Activated CD8-positive, alpha-beta memory T cell treated with anti-CD3 and anti-CD28 coated beads for 24 hours (primary cell): ENCODE data around the gene MRTFA.
"Not testable (repeated sequence)": the region's sequence is repeated elsewhere in the genome, so short reads cannot be mapped to it uniquely, and the experiment has no call there.

ENCODE experiments used
- DNase-seq: peaks from one replicate; pipeline ENCODE4 v3.0.0-alpha.2; 2020

MRTFA gene

DNA sequence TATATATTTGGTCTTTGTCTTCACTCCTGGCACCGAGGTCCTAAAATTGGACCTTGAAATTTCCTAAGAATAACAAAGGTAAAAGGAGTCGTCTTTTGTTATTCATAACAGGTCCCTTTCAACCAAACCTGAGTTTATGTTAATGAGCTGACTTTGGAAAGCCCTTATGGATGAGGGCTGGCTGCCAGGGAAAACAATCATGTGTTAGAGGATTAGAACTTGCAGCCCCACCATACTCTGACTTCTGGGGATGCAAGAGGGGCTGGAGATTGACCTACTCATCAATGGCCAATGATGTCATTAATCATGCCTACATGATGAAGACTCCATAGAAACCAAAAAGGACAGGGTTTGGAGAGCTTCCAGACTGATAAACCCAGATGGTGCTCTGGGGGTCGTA, 118.9 kb downstream of the MRTFA start:
- no peak for DNase-seq

DNA sequence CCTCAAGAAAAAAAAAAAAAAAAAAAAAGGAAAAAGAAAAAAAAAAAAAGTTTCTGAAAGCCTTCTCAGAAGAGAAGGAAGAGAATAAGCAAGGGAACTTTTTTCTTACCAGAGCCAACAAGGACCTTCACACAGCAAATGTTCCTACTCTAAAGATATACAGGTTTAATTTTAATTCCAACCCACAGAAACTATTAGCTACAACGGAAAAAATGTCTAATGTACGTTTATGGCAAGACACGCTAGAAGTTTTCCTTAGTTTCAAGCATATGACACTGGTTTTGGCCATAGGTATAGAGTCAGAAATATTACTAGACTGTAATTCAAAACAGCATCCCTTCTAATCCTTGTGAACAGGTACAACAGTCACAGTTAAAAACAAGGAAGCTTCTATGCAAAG, 120.1 kb downstream of the MRTFA start:
- no peak for DNase-seq

DNA sequence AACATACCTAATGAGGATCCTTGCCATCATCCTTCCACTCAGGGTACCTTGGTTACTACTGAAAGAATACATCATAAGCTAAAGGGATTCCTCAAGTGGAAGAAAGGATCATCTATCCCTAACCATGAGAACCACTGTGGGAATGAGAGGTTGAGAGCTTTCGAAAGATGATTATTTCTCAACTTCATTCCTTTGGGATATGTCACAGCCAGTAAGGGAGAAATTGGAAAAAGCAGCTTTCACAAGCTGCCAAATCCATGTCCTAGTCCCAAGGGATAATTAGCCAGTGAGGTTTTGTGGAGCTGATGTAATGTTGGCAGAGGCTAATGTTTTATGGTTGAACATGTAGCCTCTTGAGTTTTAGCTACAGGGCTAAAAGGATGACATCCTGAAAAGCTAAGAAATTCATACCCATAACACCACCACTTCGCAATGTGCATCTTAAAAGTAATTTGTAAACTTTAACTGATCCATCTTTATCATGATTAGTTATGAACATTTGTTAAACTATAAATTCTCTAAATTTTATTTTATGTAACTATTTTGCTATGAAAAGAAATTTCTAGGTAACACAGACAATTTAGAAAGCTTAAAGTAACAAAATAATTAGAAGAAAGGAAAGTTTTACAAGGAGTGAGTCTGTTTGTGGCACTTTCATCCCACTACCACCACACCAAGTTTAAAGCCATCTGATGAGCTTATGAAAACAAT, 123.9 kb downstream of the MRTFA start:
- DNase-seq = no peak

DNA sequence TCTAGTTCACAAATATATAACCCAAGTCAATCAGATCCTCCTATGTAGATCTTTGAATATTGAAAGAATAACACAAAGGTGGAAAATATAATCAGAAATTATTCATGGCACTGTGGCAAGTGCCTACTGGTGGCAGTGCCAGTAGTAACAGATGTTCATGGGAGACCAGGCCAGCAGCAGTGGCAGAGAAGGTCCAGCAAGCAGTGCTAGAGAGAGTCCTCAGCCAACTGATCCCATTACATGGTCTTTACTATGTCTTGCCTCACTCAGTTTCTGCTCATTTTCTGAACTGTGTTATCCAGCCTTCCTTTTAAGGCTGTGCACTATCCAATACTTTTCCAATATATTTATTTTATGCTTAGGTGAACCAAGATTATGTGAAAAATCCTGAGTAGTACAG, 124.9 kb downstream of the MRTFA start:
- DNase-seq = no peak

DNA sequence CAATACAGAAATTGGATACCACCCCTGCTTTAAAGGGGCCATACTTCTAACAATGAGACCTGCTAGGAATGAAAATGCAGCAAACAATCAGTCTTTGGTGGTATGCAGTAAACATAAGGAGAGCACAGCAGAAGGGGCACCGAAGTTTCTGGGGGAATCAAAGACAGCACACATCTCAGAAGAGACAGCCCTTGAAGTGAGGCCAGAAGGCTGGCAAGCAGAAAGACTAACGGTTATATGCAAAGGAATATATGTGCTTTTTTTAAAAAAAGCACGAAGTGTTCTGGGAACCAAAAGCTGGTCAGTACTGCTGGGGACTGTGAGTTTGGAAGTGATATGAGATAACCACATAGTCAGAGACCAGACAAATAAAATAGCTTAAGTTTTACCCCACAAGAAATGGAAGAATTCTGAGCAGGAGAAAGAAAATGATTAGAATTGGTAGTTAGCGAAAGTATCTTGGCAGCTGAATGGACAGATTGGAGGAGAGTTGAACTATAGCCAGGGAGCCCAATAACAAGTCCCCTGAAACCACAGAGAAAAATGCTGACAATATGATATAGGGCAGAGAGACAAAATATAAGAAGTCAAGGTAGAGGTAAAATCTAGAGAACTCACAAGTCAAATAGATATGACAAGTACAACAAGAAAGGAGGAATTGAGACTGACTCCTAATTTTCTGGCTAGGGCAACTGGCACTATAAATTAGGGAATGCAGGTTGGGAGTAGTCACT, 125.7 kb downstream of the MRTFA start:
- DNase-seq = no peak

DNA sequence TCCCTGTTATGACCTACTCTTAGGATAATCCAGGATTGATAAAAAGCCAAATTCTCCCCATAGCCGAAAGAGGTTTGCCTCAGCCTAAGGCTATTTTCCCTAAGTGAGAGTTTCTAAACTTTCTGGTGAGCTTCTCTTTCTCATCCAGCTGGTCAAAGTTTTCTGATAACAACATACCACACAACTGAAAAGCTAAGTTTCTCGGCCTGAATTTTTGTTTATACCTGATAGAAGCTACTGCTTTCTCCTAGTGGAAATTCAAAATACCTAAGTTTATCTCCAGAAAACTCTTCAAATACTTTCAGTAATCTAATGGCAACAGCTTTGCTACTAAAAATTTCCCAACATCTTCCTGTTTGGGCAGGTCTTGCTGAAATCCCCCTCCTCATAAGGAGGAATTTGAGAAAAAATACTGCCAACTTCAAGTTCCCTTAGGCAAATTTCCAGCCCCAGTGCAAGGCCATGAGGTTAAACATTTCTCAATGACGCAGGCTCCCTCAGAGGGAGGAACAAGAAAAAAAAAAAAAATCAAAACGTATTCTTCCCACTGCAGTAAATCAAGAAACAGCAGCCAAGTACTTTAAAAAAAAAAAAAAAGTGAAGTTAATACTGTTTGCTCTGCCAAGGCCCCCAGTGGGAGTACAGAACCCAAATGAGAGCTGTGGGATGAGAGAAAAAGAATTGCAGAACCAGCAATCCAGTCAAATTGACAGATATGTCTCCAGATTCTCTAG, 127.0 kb downstream of the MRTFA start:
- no peak for DNase-seq

DNA sequence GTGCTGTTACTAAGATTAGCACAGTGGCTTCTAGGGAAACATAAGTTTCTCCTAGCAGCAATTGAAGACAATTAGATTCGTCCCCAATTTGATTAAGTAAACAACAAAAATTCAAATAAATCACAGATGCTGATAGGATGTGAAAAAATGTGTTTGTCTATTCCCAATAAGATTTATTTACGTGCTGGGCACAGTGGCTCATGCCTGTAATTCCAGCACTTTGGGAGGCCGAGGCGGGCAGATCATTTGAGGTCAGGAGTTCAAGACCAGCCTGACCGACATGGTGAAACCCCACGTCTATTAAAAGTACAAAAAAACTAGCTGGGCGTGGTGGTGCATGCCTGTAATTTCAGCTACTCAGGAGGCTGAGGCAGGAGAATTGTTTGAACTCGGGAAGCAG, 128.5 kb downstream of the MRTFA start:
- DNase-seq = not testable (repeated sequence)

DNA sequence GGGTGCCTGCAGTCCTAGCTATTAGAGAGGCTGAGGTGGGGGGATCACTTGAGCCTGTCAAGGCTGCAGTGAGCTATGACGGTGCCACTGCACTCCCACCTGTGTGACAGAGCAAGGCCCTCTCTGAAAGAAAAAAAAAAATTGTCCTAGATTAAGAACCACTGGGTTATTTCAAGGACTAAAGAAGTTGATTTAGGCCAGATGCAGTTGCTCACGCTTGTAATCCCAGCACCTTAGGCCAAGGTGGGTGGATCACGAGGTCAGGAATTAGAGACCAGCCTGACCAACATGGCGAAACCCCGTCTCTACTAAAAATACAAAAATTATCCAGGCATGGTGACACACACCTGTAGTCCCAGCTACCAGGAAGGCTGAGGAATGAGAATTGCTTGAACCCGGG, 129.0 kb downstream of the MRTFA start:
- no peak for DNase-seq

DNA sequence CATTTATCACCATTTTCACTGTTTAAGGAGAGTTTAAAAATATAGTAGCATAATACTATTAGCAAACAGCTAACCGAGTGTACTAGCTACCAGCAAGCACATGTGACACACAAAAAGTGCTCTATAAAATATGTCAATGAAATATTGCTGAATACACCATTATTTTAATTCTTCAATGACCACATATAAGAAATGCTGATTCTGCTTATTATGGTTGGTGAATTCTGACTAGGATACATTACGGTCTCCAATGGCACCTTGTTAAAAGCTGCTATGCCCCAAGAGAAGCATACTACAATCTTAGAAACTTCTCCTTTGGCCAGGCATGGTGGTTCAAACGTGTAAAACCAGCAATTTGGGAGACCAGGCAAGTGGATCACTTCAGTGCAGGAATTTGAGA, 129.8 kb downstream of the MRTFA start:
- no peak for DNase-seq

DNA sequence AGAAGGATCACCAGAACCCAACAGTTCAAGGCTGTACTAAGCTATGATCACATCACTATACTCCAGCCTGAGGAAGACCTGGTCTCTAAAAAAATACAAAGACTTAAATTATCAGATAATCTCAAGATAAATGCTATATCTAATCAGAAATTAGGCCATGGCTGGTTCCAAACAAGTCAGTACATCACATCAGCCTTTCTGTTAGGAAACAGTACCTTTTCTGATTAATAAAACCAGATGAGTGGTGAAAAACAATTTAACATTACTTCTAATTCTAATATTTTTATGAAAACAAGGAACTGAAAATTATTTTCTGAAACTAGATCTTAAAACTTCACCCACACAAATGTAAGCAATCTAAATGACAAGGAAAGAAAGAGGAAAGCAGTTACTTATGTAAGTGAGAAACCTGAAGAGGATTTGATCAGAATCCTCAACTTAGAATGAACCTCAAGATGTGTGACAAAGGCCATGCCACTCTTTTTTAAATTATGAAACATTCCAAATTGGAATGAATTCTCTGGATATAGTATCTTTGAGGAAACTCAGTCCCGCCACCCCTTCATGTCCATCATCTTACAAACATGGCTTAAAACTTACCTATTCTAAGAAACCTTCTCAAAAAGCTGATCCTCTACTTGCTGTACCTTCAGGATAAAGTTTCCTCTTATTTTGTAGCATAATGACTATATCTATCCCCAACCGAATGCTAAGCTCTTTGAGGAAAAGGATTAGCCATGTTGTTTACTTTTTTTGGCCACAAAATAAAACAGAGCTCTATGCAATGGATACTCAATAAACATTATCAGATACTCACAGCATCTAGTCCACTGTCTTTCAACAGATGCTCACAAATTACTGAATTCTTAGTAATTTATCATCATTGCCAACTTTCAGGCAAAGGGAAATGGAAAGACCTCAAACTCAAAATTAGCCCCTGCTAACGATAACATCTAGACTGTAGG, 132.0 kb downstream of the MRTFA start:
- no peak for DNase-seq

DNA sequence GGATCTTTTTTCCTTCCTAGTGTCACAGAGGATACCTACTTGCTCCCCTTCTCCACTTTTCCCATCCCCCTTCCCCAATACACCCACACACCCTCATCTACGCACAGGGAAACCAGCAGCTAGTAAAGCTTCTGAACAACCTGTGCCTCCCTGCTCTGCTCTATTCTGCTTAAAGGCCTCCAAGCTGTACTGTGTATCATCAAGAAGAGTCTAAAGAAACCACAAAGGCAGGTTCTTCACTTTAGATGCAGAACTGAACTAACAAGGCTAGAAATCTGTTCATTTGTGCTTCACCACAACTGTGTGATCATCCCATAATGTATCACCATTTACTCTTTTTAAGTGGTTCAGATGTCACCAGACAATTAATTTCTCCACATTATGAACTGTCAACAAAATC, 133.6 kb downstream of the MRTFA start:
- DNase-seq = no peak

DNA sequence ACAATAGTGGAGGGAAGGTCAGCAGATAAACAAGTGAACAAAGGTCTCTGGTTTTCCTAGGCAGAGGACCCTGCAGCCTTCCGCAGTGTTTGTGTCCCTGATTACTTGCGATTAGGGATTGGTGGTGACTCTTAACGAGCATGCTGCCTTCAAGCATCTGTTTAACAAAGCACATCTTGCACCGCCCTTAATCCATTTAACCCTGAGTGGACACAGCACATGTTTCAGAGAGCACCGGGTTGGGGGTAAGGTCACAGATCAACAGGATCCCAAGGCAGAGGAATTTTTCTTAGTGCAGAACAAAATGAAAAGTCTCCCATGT, 136.1 kb downstream of the MRTFA start:
- DNase-seq = not testable (repeated sequence)

DNA sequence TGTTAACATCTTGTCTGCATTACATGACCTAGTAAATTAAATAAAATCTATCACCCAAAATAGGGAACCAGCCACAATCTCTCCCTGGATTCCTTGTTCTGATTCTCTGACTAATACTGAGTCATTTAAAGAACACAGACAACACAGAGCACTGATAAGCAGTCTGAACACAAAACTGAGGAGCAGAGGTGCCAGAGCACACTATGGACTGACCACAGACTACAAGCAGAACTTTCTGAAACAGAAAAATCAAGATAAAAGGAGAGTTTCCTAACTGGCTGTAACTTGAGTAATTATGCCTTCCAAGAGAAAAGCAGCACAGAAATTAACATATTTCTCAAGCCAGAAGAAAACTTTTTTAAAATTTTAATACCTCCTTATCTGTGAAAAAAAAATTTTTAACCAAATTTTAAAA, 137.3 kb downstream of the MRTFA start:
- DNase-seq = no peak

DNA sequence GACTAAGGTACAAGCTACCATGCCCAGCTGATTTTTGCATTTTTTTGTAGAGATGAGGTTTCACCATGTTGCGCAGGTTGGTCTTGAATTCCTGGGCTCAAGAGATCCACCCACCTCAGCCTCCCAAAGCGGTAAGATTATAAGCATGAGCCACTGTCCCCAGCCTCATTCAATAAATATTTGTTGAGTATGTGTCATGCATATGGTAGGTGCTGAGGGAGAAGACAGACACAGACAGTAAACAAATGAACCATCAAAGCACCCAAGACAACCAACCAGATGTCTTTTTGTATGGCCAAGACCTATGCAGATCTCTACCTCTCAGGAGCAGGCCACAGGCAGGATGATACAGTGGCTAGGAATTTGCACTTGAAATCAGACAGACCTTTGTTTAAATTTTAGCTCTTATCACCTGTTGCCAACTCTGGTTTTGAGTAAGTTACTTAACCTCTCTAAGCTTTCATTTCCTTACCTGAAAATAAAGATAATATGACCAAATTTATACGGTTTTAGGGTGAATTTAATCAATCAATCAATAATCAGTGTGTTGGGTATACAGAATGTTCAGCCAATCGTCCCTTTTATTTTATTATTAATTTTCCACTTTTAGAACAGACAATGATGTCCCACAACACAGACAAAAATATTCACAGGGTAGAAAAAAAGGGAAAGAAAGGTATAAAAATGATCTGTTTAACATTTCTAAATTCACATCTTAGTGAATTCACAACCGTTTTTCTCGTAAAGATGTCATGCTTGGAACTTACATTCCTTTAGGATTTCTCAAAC, 137.9 kb downstream of the MRTFA start:
- DNase-seq = no peak

DNA sequence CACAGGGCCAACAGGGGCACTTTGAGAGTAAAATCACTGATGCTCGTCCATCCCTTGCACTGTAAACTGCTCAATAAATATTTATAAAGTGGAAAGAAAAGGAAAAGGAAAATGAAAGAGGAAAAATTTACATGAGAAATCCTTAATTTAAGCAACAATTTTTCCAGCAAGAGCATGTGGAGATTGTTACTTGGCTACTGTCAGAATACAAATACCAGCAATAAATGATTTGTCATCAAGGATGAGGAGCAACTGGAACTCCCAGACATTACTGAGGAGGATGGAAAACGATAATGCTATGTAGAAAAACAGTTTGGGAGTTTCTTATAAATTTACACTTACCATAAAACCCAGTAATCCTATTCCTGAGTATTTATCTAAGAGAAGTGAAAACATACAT, 143.1 kb downstream of the MRTFA start:
- no peak for DNase-seq

DNA sequence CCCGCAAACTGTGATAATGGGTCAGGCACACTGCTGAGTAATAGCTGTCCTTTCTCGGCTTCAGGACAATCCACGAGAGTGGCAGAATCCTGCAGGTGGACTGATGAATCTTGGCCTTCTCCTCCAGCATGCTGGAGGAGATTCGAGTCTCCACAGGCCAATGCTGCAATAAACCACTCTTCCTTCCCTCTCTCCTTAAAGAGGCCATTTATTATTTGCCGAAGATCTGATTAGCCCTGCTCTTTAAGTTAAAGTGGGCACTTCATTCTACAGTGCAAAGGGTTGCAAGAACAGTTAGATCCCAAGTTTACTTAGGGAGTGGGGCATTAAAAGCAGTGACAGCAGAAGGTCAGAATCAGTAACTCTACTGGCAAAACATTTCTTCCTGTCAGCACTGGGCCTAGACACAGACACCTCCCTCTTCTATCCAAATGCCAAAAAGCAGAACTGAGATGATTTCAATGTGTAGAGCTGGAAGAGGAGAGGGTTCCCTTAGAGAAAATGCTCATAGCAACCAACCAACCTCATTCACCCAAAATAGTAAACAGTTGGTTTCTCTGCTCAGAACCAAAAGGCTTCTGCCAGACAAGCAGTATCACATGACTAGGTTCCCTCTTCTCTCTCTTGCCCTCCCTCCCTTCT, 144.4 kb downstream of the MRTFA start:
- DNase-seq = no peak

DNA sequence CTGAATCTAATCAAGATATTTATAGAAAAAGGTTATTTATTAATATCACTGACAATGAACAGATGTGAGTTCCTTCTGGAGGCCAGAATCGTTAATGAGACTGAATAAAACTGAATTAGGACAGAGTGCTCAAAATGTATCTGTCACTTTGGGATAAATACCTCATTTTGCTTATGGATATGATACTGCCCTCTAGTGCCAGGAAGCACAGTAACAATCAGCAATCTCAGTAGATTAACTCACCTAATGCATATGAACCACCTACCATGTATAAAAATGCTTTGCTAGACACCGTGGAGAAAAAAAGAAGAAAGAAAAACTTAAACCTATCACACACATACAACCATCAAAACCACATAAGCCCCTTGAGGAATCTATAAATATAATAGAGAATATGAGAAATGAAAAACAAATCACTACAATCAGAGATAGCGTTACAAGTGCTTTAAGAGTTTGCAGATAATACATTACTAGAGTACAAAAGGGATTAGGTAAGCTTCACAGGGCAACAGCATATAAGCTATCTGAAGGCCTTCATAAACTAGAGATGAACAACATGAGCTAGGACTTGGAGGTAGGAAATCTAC, 148.8 kb downstream of the MRTFA start:
- DNase-seq = no peak

DNA sequence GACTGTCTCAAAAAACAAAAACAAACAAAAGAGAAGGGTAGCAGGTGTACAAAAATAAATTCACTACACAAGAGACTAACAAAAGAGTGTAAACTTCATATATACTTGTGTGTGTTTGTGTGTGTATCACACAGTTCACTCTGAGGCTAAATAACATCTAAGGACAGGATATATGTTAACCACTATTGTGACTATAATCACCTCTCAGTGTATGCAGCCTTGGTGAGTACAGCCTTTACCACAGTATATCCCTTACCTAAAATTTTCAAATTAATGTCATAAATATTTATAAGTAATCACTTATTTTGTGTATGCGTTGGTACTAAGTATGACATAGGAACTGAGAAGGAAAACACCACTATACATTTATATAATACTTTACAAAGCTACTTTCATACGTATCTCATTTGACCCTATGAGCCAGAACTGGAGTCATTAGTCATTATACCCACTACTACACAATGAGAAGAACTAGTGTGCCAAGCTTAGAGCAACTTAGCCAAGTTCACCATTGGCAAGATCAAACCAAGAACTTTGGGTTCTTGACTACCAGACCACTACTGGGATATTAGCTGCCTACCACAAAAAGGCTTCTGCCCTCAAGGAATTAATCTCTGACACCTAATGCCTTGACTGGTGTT, 149.4 kb downstream of the MRTFA start:
- no peak for DNase-seq

DNA sequence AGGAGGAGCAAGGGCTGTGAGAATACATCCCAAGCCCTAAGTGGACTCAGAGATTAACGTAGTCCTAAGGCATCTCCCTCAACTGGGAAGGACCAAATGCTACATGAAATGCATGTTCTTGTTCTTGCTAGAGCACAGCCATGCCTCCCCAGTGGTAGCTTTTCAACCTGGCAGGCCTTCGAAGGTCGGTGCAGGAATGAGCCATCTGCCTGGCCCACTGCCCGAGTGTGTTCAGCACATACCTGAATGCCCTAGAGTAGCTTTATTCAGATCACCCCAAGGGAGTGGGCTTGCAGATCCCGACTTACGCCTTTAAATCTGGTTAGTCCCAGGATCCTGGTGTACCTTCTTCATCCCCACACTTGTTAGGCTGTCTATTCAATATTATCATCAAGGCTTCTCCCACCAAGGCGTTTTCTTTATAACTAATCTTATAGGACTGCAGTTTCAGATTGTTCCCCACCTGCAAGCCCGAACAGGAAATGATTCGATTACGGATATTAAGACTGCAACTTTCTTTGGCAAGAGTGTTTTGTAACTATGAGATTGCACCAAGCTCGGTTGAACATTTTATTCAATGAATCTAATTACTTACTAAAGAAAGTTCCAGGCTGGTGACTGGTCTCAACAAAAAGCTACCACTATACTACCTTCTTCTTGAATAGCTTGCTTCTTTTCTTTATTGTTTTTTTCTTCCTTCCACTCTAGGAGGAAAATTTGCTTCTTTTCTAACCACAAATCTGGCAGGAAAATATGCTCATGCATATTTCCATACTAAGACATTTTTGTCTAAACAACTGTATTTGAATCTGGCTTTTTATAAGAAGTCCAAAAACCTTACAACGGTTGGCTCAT, 150.5 kb downstream of the MRTFA start:
- no peak for DNase-seq
